22Rv1 (cell line): ENCODE results near the gene PECR.

ENCODE experiments used
- CTCF ChIP-seq: fragments of 450-650 bp; IDR thresholded peaks from 2 replicates; pipeline ENCODE4 v1.5.1; 2017; ENCODE audit warnings: mild to moderate bottlenecking
- ZFX ChIP-seq: fragments of 450-650 bp; IDR thresholded peaks from 2 replicates; pipeline ENCODE4 v1.6.1; 2017; ENCODE audit warnings: antibody characterized with exemption, borderline replicate concordance

GRCh38 chr2:216002693-216003092 is 78.9 kb downstream of the PECR start:
- no peak for TF ChIP-seq CTCF
- TF ChIP-seq ZFX, result no peak
